VCaP (cell line): ENCODE data around the gene STIM2.

Experiments
- H3K27ac ChIP-seq: fragments of 450-650 bp; 2 replicates; pipeline ENCODE4 v1.5.1; 2017
- CTCF ChIP-seq: fragments of 450-650 bp; conservative IDR thresholded peaks from 2 replicates; pipeline ENCODE4 v1.5.1; 2017; ENCODE audit warnings: mild to moderate bottlenecking, moderate library complexity

Gene STIM2

GRCh38 chr4:27066591-27066990 is 205.9 kb downstream of the STIM2 start:
- no peak for TF ChIP-seq CTCF
- H3K27ac ChIP-seq, result peak overlapping the region; percentile 36

GRCh38 chr4:27068151-27068867 is 207.7 kb downstream of the STIM2 start:
- TF ChIP-seq CTCF, result no peak
- no peak overlapping the region for H3K27ac ChIP-seq
